ENCODE measurements around the gene SMG6. TPM values are rescaled to one million over a fixed set of nuclear protein-coding genes. Genes with fewer than 3 reads are reported as not detected.

SMG6 gene
- total and polyA plus RNA-seq, 8 donors: 27.7 to 42.2 (median 38.5) TPM

- Histone ChIP-seq H3K36me3 (peaks cover 0 to 25% of the 10 kb centered on the region in 2 donors), H3K27ac (peak overlapping the region in 1 of 2 donors; percentile 28), H3K4me3 (no peak overlapping the region), H3K27me3 (peaks cover 0 to 14% of the 10 kb centered on the region in 2 donors), H3K9me3 (no peaks in the 10 kb centered on the region), H3K4me1 (peaks cover 6 to 43% of the 10 kb centered on the region in 2 donors)
- no peak for TF ChIP-seq CTCF (IDR thresholded peaks at IDR 0.05)
- intact Hi-C loops (cut with DNase I): no loop called here
- DNase-seq (no peak), ATAC-seq (no peak)
These were observed 259.2 kb downstream of the SMG6 start for GRCh38 chr17:2044263-2044894.

- Histone ChIP-seq H3K36me3 (peaks cover 0 to 25% of the 10 kb centered on the region in 2 donors), H3K4me3 (no peak overlapping the region), H3K9me3 (no peaks in the 10 kb centered on the region), H3K4me1 (peaks cover 1 to 37% of the 10 kb centered on the region in 2 donors), H3K27me3 (peaks cover 0 to 8% of the 10 kb centered on the region in 2 donors), H3K27ac (peak overlapping the region in 1 of 2 donors; percentile 28)
- ATAC-seq (no peak), DNase-seq (no peak)
- no peak for TF ChIP-seq CTCF (IDR thresholded peaks at IDR 0.05)
- intact Hi-C loops (cut with DNase I): no loop called here
These were observed 259.8 kb downstream of the SMG6 start for GRCh38 chr17:2043785-2044184.

GRCh38 chr17:2042933-2043332 is 260.7 kb downstream of the SMG6 start:
- peak overlapping the region in 1 of 2 donors; percentile 80 for H3K4me3 ChIP-seq
- intact Hi-C loops (cut with DNase I): no loop called here
- H3K4me1 ChIP-seq: peaks cover 0 to 33% of the 10 kb centered on the region in 2 donors
- DNase-seq (no peak), ATAC-seq (no peak)
- H3K36me3 ChIP-seq: peaks cover 0 to 30% of the 10 kb centered on the region in 2 donors
- peak overlapping the region in 1 of 2 donors; percentile 92 for H3K27ac ChIP-seq
- H3K9me3 ChIP-seq: no peaks in the 10 kb centered on the region
- no peak for TF ChIP-seq CTCF (IDR thresholded peaks at IDR 0.05)
- no peaks in the 10 kb centered on the region for H3K27me3 ChIP-seq

- DNase-seq (peak in 1 of 4 donors; percentile 64), ATAC-seq (peak; percentile 6)
- peaks cover 0 to 35% of the 10 kb centered on the region in 2 donors for H3K36me3 ChIP-seq
- H3K27me3 ChIP-seq: no peaks in the 10 kb centered on the region
- intact Hi-C loops (cut with DNase I): no loop called here
- peak overlapping the region; percentile 69 to 80 for H3K4me3 ChIP-seq
- no peaks in the 10 kb centered on the region for H3K9me3 ChIP-seq
- peak overlapping the region; percentile 86 to 92 for H3K27ac ChIP-seq
- peaks cover 0 to 33% of the 10 kb centered on the region in 2 donors for H3K4me1 ChIP-seq
- no peak for TF ChIP-seq CTCF (IDR thresholded peaks at IDR 0.05)
These were observed 261.2 kb downstream of the SMG6 start for GRCh38 chr17:2042390-2042847.

GRCh38 chr17:2041561-2042389 is 261.8 kb downstream of the SMG6 start, which contains the start of gene OVCA2:
TSS of gene OVCA2 (plus strand) at chr17:2042022. CDS start at chr17:2042048, 26 bp downstream.
- H3K27ac ChIP-seq: peak within 1 kb of the TSS; percentile 86 to 92
- H3K27me3 ChIP-seq: no peaks in the 10 kb centered on the region
- TF ChIP-seq CTCF (IDR thresholded peaks at IDR 0.05): peak; percentile 14 to 23
- DNase-seq (peak; percentile 94 to 98 (median 96)), ATAC-seq (peak; percentile 96)
- no peaks in the 10 kb centered on the region for H3K9me3 ChIP-seq
- H3K4me1 ChIP-seq: peaks cover 0 to 33% of the 10 kb centered on the region in 2 donors
- intact Hi-C loops (cut with DNase I): no loop called here
- peak within 1 kb of the TSS; percentile 69 to 80 for H3K4me3 ChIP-seq
- H3K36me3 ChIP-seq: peaks cover 0 to 41% of the 10 kb centered on the region in 2 donors

Measured in left lung (tissue), 10 donors.